ENCODE measurements around the gene GALNT17. TPM values are rescaled to one million over a fixed set of nuclear protein-coding genes. Genes with fewer than 3 reads are reported as not detected.

GALNT17 gene
- total RNA-seq, 4 donors from 2014 or later: 66.0 to 97.9 (median 76.0) TPM

DNA sequence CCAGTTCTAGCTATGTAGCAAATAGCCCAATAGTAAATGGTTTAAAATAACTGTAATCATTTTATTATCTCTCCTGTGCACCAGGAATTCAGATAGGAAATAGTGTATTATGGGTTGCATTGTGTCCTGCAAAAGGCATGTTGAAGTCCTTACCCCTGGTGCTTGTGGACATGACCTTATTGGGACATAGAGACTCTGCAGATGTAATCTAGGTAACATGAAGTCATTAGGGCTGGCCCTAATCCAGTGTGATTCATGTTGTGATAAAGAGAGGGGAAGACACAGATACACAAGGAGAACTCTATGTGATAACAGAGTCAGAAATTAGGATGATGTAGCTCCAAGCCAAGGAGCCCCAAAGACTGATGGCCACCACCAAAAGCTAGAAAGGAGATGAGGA, 462.8 kb downstream of the GALNT17 start:
- no peaks in the 10 kb centered on the region for H3K9me3 ChIP-seq
- H3K4me3 ChIP-seq: no peak overlapping the region
- H3K36me3 ChIP-seq: no peaks in the 10 kb centered on the region
- DNase-seq (ENCODE audit: low spot score in 2 of 2): no peak
- peak overlapping the region in 3 of 4 donors; percentile 14 to 52 (median 48) for H3K27ac ChIP-seq
- no peaks in the 10 kb centered on the region for H3K4me1 ChIP-seq
- no peaks in the 10 kb centered on the region for H3K27me3 ChIP-seq
- no peak for TF ChIP-seq POLR2A (IDR thresholded peaks at IDR 0.05)
- no peak for TF ChIP-seq EP300 (IDR thresholded peaks at IDR 0.05)
- TF ChIP-seq, protein P1, sequence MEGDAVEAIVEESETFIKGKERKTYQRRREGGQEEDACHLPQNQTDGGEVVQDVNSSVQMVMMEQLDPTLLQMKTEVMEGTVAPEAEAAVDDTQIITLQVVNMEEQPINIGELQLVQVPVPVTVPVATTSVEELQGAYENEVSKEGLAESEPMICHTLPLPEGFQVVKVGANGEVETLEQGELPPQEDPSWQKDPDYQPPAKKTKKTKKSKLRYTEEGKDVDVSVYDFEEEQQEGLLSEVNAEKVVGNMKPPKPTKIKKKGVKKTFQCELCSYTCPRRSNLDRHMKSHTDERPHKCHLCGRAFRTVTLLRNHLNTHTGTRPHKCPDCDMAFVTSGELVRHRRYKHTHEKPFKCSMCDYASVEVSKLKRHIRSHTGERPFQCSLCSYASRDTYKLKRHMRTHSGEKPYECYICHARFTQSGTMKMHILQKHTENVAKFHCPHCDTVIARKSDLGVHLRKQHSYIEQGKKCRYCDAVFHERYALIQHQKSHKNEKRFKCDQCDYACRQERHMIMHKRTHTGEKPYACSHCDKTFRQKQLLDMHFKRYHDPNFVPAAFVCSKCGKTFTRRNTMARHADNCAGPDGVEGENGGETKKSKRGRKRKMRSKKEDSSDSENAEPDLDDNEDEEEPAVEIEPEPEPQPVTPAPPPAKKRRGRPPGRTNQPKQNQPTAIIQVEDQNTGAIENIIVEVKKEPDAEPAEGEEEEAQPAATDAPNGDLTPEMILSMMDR (IDR thresholded peaks at IDR 0.05): no peak

DNA sequence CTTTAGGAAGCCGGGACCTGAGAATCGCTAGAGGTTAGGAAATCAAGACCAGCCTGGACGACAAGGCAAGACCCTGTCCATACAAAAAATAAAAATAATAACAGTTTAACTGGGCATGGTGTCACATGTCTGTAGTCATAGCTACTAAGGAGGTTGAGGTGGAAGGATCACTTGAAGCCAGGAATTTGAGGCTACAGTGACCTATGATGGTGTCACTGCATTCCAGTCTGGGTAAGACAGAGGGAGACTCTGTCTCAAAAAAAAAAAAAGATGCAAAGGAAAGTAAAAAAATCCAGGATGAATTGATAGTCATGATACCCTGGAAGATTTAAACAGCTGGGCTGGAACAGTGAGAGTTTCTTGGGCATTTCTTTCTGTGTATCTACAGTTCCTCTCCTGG, 463.2 kb downstream of the GALNT17 start:
- no peak overlapping the region for H3K4me3 ChIP-seq
- peak overlapping the region in 3 of 4 donors; percentile 14 to 52 (median 48) for H3K27ac ChIP-seq
- TF ChIP-seq, protein P1 (IDR thresholded peaks at IDR 0.05): no peak
- TF ChIP-seq POLR2A (IDR thresholded peaks at IDR 0.05) (no peak), EP300 (IDR thresholded peaks at IDR 0.05) (no peak)
- no peaks in the 10 kb centered on the region for H3K36me3 ChIP-seq
- H3K9me3 ChIP-seq: no peaks in the 10 kb centered on the region
- 86 to 93% methylated on average over 3 of the region's 3 CpGs for WGBS, 2 donors
- no peak for DNase-seq (ENCODE audit: low spot score in 2 of 2)
- H3K4me1 ChIP-seq: no peaks in the 10 kb centered on the region
- no peaks in the 10 kb centered on the region for H3K27me3 ChIP-seq

DNA sequence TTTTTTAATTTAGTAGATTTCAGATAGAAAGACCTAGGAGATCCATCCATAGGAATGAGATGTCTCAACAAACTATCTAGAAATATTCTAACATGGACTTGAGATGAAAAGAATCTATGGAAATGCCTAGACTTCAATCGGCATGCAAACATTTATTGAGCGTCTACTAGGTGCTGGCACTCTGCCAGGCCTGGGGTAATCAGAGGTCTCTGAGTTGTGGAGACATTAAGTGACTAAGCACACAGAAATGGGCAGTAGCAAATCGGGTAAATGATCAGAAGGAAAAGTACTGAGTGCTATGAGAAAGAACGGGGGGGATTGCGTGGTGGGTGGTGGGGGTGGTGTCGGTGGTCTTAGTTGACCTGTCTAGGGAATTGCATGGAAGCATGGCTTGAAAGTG, 466.6 kb downstream of the GALNT17 start:
- 79 to 81% methylated on average over 6 of the region's 6 CpGs for WGBS, 2 donors
- Histone ChIP-seq H3K9me3 (no peaks in the 10 kb centered on the region), H3K4me1 (peaks cover 0 to 20% (median 7%) of the 10 kb centered on the region in 4 donors), H3K27me3 (no peaks in the 10 kb centered on the region), H3K36me3 (no peaks in the 10 kb centered on the region), H3K4me3 (no peak overlapping the region), H3K27ac (peak overlapping the region in 1 of 4 donors; percentile 27)
- no peak for DNase-seq (ENCODE audit: low spot score in 2 of 2)
- TF ChIP-seq POLR2A (IDR thresholded peaks at IDR 0.05) (no peak), EP300 (IDR thresholded peaks at IDR 0.05) (no peak)
- TF ChIP-seq, protein P1 (IDR thresholded peaks at IDR 0.05): no peak

DNA sequence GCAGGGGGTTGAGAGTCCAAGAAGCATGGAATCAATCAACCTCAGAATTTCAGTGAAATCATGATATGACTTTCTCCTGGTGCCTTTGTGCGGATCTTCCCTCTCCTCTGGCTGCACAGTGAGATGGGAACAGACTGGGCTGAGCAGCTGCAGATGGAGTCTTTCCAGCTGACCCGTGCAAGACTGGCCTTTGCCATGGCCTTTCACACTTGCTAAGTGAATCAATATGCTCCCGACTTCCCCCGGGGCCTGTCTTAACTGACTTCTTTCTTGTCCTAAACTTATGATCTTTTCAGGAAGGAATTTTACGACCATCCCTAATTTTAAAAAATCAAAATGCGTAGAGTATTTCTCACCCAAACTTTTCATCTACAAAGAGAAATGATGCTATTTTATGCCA, 469.9 kb downstream of the GALNT17 start:
- H3K27ac ChIP-seq: peak overlapping the region in 2 of 4 donors; percentile 49 to 63
- H3K36me3 ChIP-seq: no peaks in the 10 kb centered on the region
- peaks cover 0 to 20% (median 7%) of the 10 kb centered on the region in 4 donors for H3K4me1 ChIP-seq
- peak; percentile 51 to 67 for DNase-seq (ENCODE audit: low spot score in 2 of 2)
- TF ChIP-seq EP300 (IDR thresholded peaks at IDR 0.05): peak in 1 of 2 donors; percentile 53
- no peak for TF ChIP-seq POLR2A (IDR thresholded peaks at IDR 0.05)
- TF ChIP-seq, protein P1 (IDR thresholded peaks at IDR 0.05): no peak
- peaks cover 0 to 3% (median 0%) of the 10 kb centered on the region in 4 donors for H3K9me3 ChIP-seq
- no peak overlapping the region for H3K4me3 ChIP-seq
- no peaks in the 10 kb centered on the region for H3K27me3 ChIP-seq
- 13 to 20% methylated on average over 6 of the region's 6 CpGs for whole genome bisulfite sequencing, 2 donors

DNA sequence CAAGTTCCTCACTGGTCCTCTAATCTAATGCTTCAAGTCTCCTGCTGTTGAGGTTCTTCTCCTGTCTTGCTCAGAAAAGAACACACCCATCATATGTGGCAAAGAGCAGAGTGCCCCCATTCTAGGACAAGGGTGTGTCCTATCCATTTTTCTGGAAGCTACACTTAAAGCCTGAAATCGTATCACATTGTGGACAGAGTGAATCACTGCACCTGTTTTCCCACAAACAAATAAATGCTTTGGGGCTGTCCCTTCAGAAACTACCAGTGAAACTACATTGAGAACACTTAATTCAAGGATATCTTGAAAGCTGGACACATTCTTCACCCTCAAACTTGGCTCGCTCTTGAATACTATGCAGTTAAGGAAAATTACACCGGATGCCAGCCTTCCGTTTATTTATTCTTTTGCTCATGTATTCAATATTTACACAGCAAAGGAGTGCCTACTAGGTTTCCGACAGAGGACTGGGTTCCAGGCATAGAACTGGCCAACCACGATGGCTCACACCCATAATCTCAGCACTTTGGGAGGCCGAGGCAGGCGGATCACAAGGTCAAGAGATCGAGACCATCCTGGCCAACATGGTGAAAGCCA, 473.0 kb downstream of the GALNT17 start:
- no peaks in the 10 kb centered on the region for H3K36me3 ChIP-seq
- 84 to 86% methylated on average over 9 of the region's 9 CpGs for WGBS, 2 donors
- peaks cover 0 to 20% (median 7%) of the 10 kb centered on the region in 4 donors for H3K4me1 ChIP-seq
- H3K4me3 ChIP-seq: no peak overlapping the region
- no peak for DNase-seq (ENCODE audit: low spot score in 2 of 2)
- H3K27ac ChIP-seq: no peak overlapping the region
- no peaks in the 10 kb centered on the region for H3K27me3 ChIP-seq
- H3K9me3 ChIP-seq: peaks cover 0 to 20% (median 0%) of the 10 kb centered on the region in 4 donors
- no peak for TF ChIP-seq POLR2A (IDR thresholded peaks at IDR 0.05)
- TF ChIP-seq, protein P1 (IDR thresholded peaks at IDR 0.05): no peak
- TF ChIP-seq EP300 (IDR thresholded peaks at IDR 0.05): no peak
